ENCODE results near the gene TELO2. TPM values are rescaled to one million over a fixed set of nuclear protein-coding genes. Genes with fewer than 3 reads are reported as not detected.

Gene TELO2
- total RNA-seq, 4 donors from 2014 or later, result 22.2 to 98.1 (median 49.6) TPM

DNA sequence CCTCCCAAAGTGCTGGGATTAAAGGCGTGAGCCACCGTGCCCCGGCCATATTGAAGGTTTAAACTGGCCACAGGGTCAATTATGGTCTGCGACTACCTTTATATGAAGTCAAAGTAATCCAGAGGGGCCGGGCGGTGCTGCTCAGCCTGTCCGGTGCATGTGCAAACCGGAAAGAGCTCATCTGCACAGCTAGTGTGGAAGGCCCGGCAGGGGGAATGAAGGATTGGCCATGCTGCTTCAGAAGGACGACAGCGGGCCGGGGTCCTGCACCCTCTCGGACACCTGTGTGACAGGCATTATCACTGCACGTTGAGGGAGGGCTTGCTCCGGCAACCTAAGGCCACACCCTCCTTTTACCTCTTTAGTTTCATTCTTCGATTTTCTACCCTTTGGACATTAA lies 63.9 kb downstream of the TELO2 start:
- H3K27me3 ChIP-seq, result no peaks in the 10 kb centered on the region
- in situ Hi-C loops (cut with MboI; ENCODE audit: low pct_ligation_motif_present in 1 of 4, low pct_unique_long_range_greater_than_20kb in 1 of 4, low sequenced_read_pairs in 3 of 4) (no loop called here), intact Hi-C loops (cut with DNase I; ENCODE audit: low total_unique reads) (no loop called here)
- no peak for DNase-seq
- no peak overlapping the region for H3K27ac ChIP-seq
- TF ChIP-seq POLR2A (IDR thresholded peaks at IDR 0.05) (no peak), EP300 (IDR thresholded peaks at IDR 0.05; ENCODE audit: low read depth) (no peak), CTCF (IDR thresholded peaks at IDR 0.05) (no peak), POLR2AphosphoS5 (IDR thresholded peaks at IDR 0.05) (no peak)
- H3K4me3 ChIP-seq, result no peak overlapping the region
- WGBS, 2 donors (ENCODE audit: low coverage in 1 of 2), result 80 to 92% methylated on average over 1 to 16 of the region's 16 CpGs
- H3K36me3 ChIP-seq, result peaks cover 0 to 10% (median 2%) of the 10 kb centered on the region in 4 donors
- H3K9me3 ChIP-seq, result no peaks in the 10 kb centered on the region
- H3K4me1 ChIP-seq, result no peaks in the 10 kb centered on the region

DNA sequence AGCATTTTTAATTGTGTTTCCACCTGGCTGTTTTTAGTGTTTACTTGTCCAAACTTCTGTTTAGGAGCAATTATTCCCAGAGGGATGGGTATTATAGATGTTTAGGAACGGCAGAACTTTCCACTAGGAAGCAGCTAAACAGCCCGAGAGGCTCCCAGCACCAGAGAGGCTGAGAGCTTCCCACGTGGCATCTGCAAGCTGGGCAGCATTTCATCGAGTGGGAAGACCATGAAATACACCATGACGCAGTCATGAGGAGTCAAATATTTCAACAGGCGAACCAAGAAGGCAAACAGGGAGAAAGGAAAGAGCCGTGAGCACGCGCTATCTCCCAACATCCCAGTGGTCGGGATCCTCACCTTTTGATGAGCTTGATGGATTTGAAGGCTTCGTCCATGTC lies 64.4 kb downstream of the TELO2 start:
- intact Hi-C loops (cut with DNase I; ENCODE audit: low total_unique reads) (no loop called here), in situ Hi-C loops (cut with MboI; ENCODE audit: low pct_ligation_motif_present in 1 of 4, low pct_unique_long_range_greater_than_20kb in 1 of 4, low sequenced_read_pairs in 3 of 4) (no loop called here)
- Histone ChIP-seq H3K9me3 (no peaks in the 10 kb centered on the region), H3K27me3 (no peaks in the 10 kb centered on the region), H3K36me3 (peaks cover 0 to 10% (median 2%) of the 10 kb centered on the region in 4 donors), H3K27ac (no peak overlapping the region), H3K4me3 (no peak overlapping the region), H3K4me1 (no peaks in the 10 kb centered on the region)
- DNase-seq, result no peak
- TF ChIP-seq POLR2AphosphoS5 (IDR thresholded peaks at IDR 0.05), result no peak
- TF ChIP-seq EP300 (IDR thresholded peaks at IDR 0.05; ENCODE audit: low read depth), result no peak
- TF ChIP-seq CTCF (IDR thresholded peaks at IDR 0.05), result no peak
- TF ChIP-seq POLR2A (IDR thresholded peaks at IDR 0.05), result no peak
- WGBS, 2 donors (ENCODE audit: low coverage in 1 of 2), result 77 to 93% methylated on average over 3 to 11 of the region's 11 CpGs

GRCh38 chr16:1559446-1559975 lies 66.4 kb downstream of the TELO2 start:
- in situ Hi-C loops (cut with MboI; ENCODE audit: low pct_ligation_motif_present in 1 of 4, low pct_unique_long_range_greater_than_20kb in 1 of 4, low sequenced_read_pairs in 3 of 4), result no loop called here
- Histone ChIP-seq H3K4me3 (no peak overlapping the region), H3K27ac (no peak overlapping the region), H3K9me3 (no peaks in the 10 kb centered on the region), H3K27me3 (no peaks in the 10 kb centered on the region), H3K36me3 (peaks cover 0 to 10% (median 2%) of the 10 kb centered on the region in 4 donors), H3K4me1 (no peaks in the 10 kb centered on the region)
- DNase-seq, result no peak
- WGBS, 2 donors (ENCODE audit: low coverage in 1 of 2), result 85 to 88% methylated on average over 14 to 18 of the region's 18 CpGs
- TF ChIP-seq POLR2AphosphoS5 (IDR thresholded peaks at IDR 0.05) (no peak), CTCF (IDR thresholded peaks at IDR 0.05) (no peak), EP300 (IDR thresholded peaks at IDR 0.05; ENCODE audit: low read depth) (no peak), POLR2A (IDR thresholded peaks at IDR 0.05) (no peak)
- intact Hi-C loops (cut with DNase I; ENCODE audit: low total_unique reads), result no loop called here

Other genes starting within 250 kb of the TELO2 start
- gene TPSD1, start 237.3 kb upstream of the TELO2 start, total RNA-seq, result 10 to 100 TPM in 1 of 4 donors, 1 to 10 TPM in 2, not detected in 1; 4.6 to 12.0 (median 7.8) TPM
- 100 to 1,000 TPM in 1 of 4 donors, 10 to 100 TPM in 3; 55.4 to 110 (median 58.5) TPM for gene UBE2I, start 183.7 kb upstream of the TELO2 start, total RNA-seq
- gene BAIAP3, start 159.7 kb upstream of the TELO2 start, total RNA-seq, result 100 to 1,000 TPM in 1 of 4 donors, 10 to 100 TPM in 1, 1 to 10 TPM in 2; 7.3 to 190 (median 11.4) TPM
- gene TSR3, start 141.5 kb upstream of the TELO2 start, total RNA-seq, result 100 to 1,000 TPM in 1 of 4 donors, 10 to 100 TPM in 3; 56.4 to 135 (median 75.3) TPM
- gene GNPTG, start 141.4 kb upstream of the TELO2 start, total RNA-seq, result 100 to 1,000 TPM in 1 of 4 donors, 10 to 100 TPM in 3; 53.8 to 130 (median 79.1) TPM
- gene UNKL, start 78.7 kb upstream of the TELO2 start, total RNA-seq, result 10 to 100 TPM; 15.2 to 86.4 (median 24.2) TPM
- gene UQCC4, start 72.6 kb upstream of the TELO2 start, total RNA-seq, result 10 to 100 TPM in 2 of 4 donors, 1 to 10 TPM in 1, not detected in 1; 1.2 to 13.2 (median 13.2) TPM
- 1 to 10 TPM in 1 of 4 donors, not detected in 3; 1.2 TPM for gene PERCC1, start 62.3 kb upstream of the TELO2 start, total RNA-seq
- gene CCDC154, start 48.8 kb upstream of the TELO2 start, total RNA-seq, result under 1 TPM in 2 of 4 donors, not detected in 2; 0.16 to 0.41 TPM
- 100 to 1,000 TPM in 2 of 4 donors, 10 to 100 TPM in 2; 57.6 to 171 (median 95.0) TPM for gene CLCN7, start 18.3 kb upstream of the TELO2 start, total RNA-seq
- not detected for gene PTX4, start 4.4 kb upstream of the TELO2 start, total RNA-seq
- 10 to 100 TPM in 3 of 4 donors, 1 to 10 TPM in 1; 9.4 to 22.5 (median 13.3) TPM for gene TMEM204, start 40.3 kb downstream of the TELO2 start, total RNA-seq
- 10 to 100 TPM; 16.2 to 26.6 (median 22.0) TPM for gene IFT140, start 118.7 kb downstream of the TELO2 start, total RNA-seq
- gene CRAMP1, start 119.0 kb downstream of the TELO2 start, total RNA-seq, result 10 to 100 TPM; 10.1 to 52.7 (median 16.2) TPM
- 10 to 100 TPM; 12.0 to 31.5 (median 25.1) TPM for gene JPT2, start 184.9 kb downstream of the TELO2 start, total RNA-seq
- 100 to 1,000 TPM in 2 of 4 donors, 10 to 100 TPM in 2; 74.0 to 250 (median 138) TPM for gene MAPK8IP3, start 212.8 kb downstream of the TELO2 start, total RNA-seq